ENCODE measurements around the gene GALNT5.

GRCh38 chr2:157349949-157350515 is 92.5 kb downstream of the GALNT5 start:
- TF ChIP-seq MZF1 (tag by site-specific recombination; IDR thresholded peaks at IDR 0.05; ENCODE audit: borderline replicate concordance) (no peak), ZNF707 (tag by site-specific recombination; IDR thresholded peaks at IDR 0.05) (no peak), ZNF335 (tag by site-specific recombination; conservative IDR thresholded peaks at IDR 0.05) (no peak), REST (tag by site-specific recombination; IDR thresholded peaks at IDR 0.05) (no peak)

All from HEK293 (cell line).